ENCODE data around the gene SPNS1. TPM values are rescaled to one million over a fixed set of nuclear protein-coding genes. Genes with fewer than 3 reads are reported as not detected.
"Not testable (repeated sequence)": the region's sequence is repeated elsewhere in the genome, so short reads cannot be mapped to it uniquely, and the experiment has no call there.

The SPNS1 gene
- total RNA-seq, 1 experiment from 2014 or later, result 72.0 TPM

GRCh38 chr16:28937222-28937876, 37.2 kb upstream of the SPNS1 start:
- Histone ChIP-seq H3K9me3 (ENCODE audit: insufficient read depth, low read depth) (no peaks in the 10 kb centered on the region), H3K36me3 (ENCODE audit: low read depth) (no peaks in the 10 kb centered on the region), H4K20me1 (ENCODE audit: insufficient read depth) (no peaks in the 10 kb centered on the region), H2AFZ (no peak overlapping the region), H3K4me3 (no peak overlapping the region), H3K27me3 (ENCODE audit: insufficient read depth, low read depth) (no peaks in the 10 kb centered on the region), H3K4me2 (no peak overlapping the region), H3K27ac (no peak overlapping the region), H3K9me2 (ENCODE audit: insufficient read depth) (no peaks in the 10 kb centered on the region), H3K4me1 (replicated peaks; ENCODE audit: insufficient read depth) (no peaks in the 10 kb centered on the region), H3K79me2 (ENCODE audit: low read depth) (no peaks in the 10 kb centered on the region), H3F3A (ENCODE audit: insufficient read depth, low read depth) (peaks cover 7% of the 10 kb centered on the region; the same call in 1 of the 2 replicates)
- ChIA-PET CTCF (no interaction called here), POLR2A (ENCODE audit: unreplicated experiment) (no interaction called here)
- no peak for TF ChIP-seq EZH2 (IDR thresholded peaks at IDR 0.05; ENCODE audit: low read depth)
- no peak for TF ChIP-seq CTCF (conservative IDR thresholded peaks at IDR 0.05)
- intact Hi-C loops (cut with micrococcal nuclease; ENCODE audit: unreplicated experiment), result no loop called here
- no peak for DNase-seq
- BruUV-seq (replicated peaks), result no TSS peak

GRCh38 chr16:28938721-28939120, 35.9 kb upstream of the SPNS1 start:
- no peaks in the 10 kb centered on the region for H3K4me1 ChIP-seq (replicated peaks; ENCODE audit: insufficient read depth)
- no peaks in the 10 kb centered on the region for H3K79me2 ChIP-seq (ENCODE audit: low read depth)
- H3K4me3 ChIP-seq, result no peak overlapping the region
- no peaks in the 10 kb centered on the region for H3K27me3 ChIP-seq (ENCODE audit: insufficient read depth, low read depth)
- no peak overlapping the region for H3K27ac ChIP-seq
- BruUV-seq (replicated peaks), result no TSS peak
- no peaks in the 10 kb centered on the region for H3K9me2 ChIP-seq (ENCODE audit: insufficient read depth)
- intact Hi-C loops (cut with micrococcal nuclease; ENCODE audit: unreplicated experiment), result no loop called here
- ChIA-PET POLR2A (ENCODE audit: unreplicated experiment) (no interaction called here), CTCF (interaction anchor here (0.7 kb wide), 1 partner anchor 28 kb away, joined by 5 read pairs; no protein-coding TSS in a partner anchor)
- H4K20me1 ChIP-seq (ENCODE audit: insufficient read depth), result no peaks in the 10 kb centered on the region
- TF ChIP-seq CTCF (conservative IDR thresholded peaks at IDR 0.05) (no peak), EZH2 (IDR thresholded peaks at IDR 0.05; ENCODE audit: low read depth) (no peak)
- no peaks in the 10 kb centered on the region for H3K36me3 ChIP-seq (ENCODE audit: low read depth)
- H3F3A ChIP-seq (ENCODE audit: insufficient read depth, low read depth), result peaks cover 7% of the 10 kb centered on the region; the same call in 1 of the 2 replicates
- H2AFZ ChIP-seq, result no peak overlapping the region
- H3K4me2 ChIP-seq, result no peak overlapping the region
- H3K9me3 ChIP-seq (ENCODE audit: insufficient read depth, low read depth), result no peaks in the 10 kb centered on the region
- no peak for DNase-seq

- H3F3A ChIP-seq (ENCODE audit: insufficient read depth, low read depth); H3K4me2 ChIP-seq; H3K9me2 ChIP-seq (ENCODE audit: insufficient read depth); H3K36me3 ChIP-seq (ENCODE audit: low read depth); DNase-seq; H3K79me2 ChIP-seq (ENCODE audit: low read depth); H3K4me1 ChIP-seq (replicated peaks; ENCODE audit: insufficient read depth); H3K4me3 ChIP-seq; H3K27me3 ChIP-seq (ENCODE audit: insufficient read depth, low read depth); CTCF ChIA-PET; H3K27ac ChIP-seq; intact Hi-C loops (cut with micrococcal nuclease; ENCODE audit: unreplicated experiment); POLR2A ChIA-PET (ENCODE audit: unreplicated experiment); H2AFZ ChIP-seq; H4K20me1 ChIP-seq (ENCODE audit: insufficient read depth); H3K9me3 ChIP-seq (ENCODE audit: insufficient read depth, low read depth); BruUV-seq (replicated peaks): not testable (repeated sequence)
These were observed 34.8 kb upstream of the SPNS1 start for GRCh38 chr16:28939825-28940224.

GRCh38 chr16:28943281-28943680, 31.3 kb upstream of the SPNS1 start:
- Histone ChIP-seq H3K79me2 (ENCODE audit: low read depth) (no peaks in the 10 kb centered on the region), H4K20me1 (ENCODE audit: insufficient read depth) (no peaks in the 10 kb centered on the region), H3K4me1 (replicated peaks; ENCODE audit: insufficient read depth) (peaks cover 12% of the 10 kb centered on the region), H3K4me2 (no peak overlapping the region), H3K27me3 (ENCODE audit: insufficient read depth, low read depth) (no peaks in the 10 kb centered on the region), H3K4me3 (no peak overlapping the region), H2AFZ (no peak overlapping the region), H3K9me3 (ENCODE audit: insufficient read depth, low read depth) (no peaks in the 10 kb centered on the region), H3K27ac (no peak overlapping the region), H3F3A (ENCODE audit: insufficient read depth, low read depth) (peaks cover 22% of the 10 kb centered on the region), H3K9me2 (ENCODE audit: insufficient read depth) (no peaks in the 10 kb centered on the region), H3K36me3 (ENCODE audit: low read depth) (no peaks in the 10 kb centered on the region)
- BruUV-seq (replicated peaks), result no TSS peak
- intact Hi-C loops (cut with micrococcal nuclease; ENCODE audit: unreplicated experiment), result no loop called here
- POLR2A ChIA-PET (ENCODE audit: unreplicated experiment), result no interaction called here
- DNase-seq, result no peak
- CTCF ChIA-PET, result interaction anchor here (0.6 kb wide), 1 partner anchor 12 kb away, joined by 3 read pairs; no protein-coding TSS in a partner anchor
- no peak for TF ChIP-seq EZH2 (IDR thresholded peaks at IDR 0.05; ENCODE audit: low read depth)
- TF ChIP-seq CTCF (conservative IDR thresholded peaks at IDR 0.05), result no peak

Measured in PC-9 (cell line).